Mesodermal cell (in vitro differentiated cells): ENCODE results near the gene CCDC167.

ENCODE experiments used
- H3K27ac ChIP-seq: 2 replicates; pipeline ENCODE4 v1.7.0; 2013; ENCODE audit warnings: mild to moderate bottlenecking, low read depth, low read length, moderate library complexity; ENCODE audit not compliant: severe bottlenecking
- H3K36me3 ChIP-seq: 2 replicates; pipeline ENCODE4 v1.7.1; 2013; ENCODE audit warnings: mild to moderate bottlenecking, low read length, moderate library complexity; ENCODE audit not compliant: control insufficient read depth, insufficient read depth
- H3K4me1 ChIP-seq: one replicate; pipeline ENCODE4 v1.7.1; 2013; ENCODE audit warnings: mild to moderate bottlenecking, low read length; ENCODE audit not compliant: insufficient read depth, control insufficient read depth, poor library complexity, severe bottlenecking
- H3K4me3 ChIP-seq: 2 replicates; pipeline ENCODE4 v1.7.0; 2013; ENCODE audit warnings: low read length, control low read depth, mild to moderate bottlenecking; ENCODE audit not compliant: insufficient read depth, poor library complexity, severe bottlenecking; ENCODE audit errors: extremely low read depth
- H3K9me3 ChIP-seq: 2 replicates; pipeline ENCODE4 v1.7.1; 2013; ENCODE audit warnings: mild to moderate bottlenecking, low read length, moderate library complexity; ENCODE audit not compliant: control insufficient read depth
- whole genome bisulfite sequencing, 2 experiments: methylation state at CpG; one replicate each; pipeline ENCODE4 v1.1.5; 2013; ENCODE audit warnings: missing lambda C conversion rate in 2 of 2; ENCODE audit not compliant: insufficient coverage in 2 of 2; 5-methylcytosine and 5-hydroxymethylcytosine counted together

Gene CCDC167

GRCh38 chr6:37530297-37530696 is 30.6 kb upstream of the CCDC167 start:
- 46 to 77% methylated on average over 2 to 4 of the region's 5 CpGs for WGBS, 2 experiments
- Histone ChIP-seq H3K27ac (no peak overlapping the region), H3K4me3 (no peak overlapping the region), H3K36me3 (no peaks in the 10 kb centered on the region), H3K9me3 (no peaks in the 10 kb centered on the region), H3K4me1 (peaks cover 3% of the 10 kb centered on the region)

- H3K4me3 ChIP-seq, result no peak overlapping the region
- no peaks in the 10 kb centered on the region for H3K9me3 ChIP-seq
- no peaks in the 10 kb centered on the region for H3K36me3 ChIP-seq
- no peak overlapping the region for H3K27ac ChIP-seq
- H3K4me1 ChIP-seq, result peaks cover 4% of the 10 kb centered on the region
- 47 to 69% methylated on average over 2 to 3 of the region's 8 CpGs for WGBS, 2 experiments
Observed at GRCh38 chr6:37528541-37528940, 28.8 kb upstream of the CCDC167 start.

- Histone ChIP-seq H3K4me1 (peaks cover 4% of the 10 kb centered on the region), H3K9me3 (no peaks in the 10 kb centered on the region), H3K4me3 (no peak overlapping the region), H3K27ac (no peak overlapping the region), H3K36me3 (no peaks in the 10 kb centered on the region)
- 72 to 78% methylated on average over 9 to 11 of the region's 12 CpGs for WGBS, 2 experiments
Observed at GRCh38 chr6:37525460-37526357, 26.0 kb upstream of the CCDC167 start.

GRCh38 chr6:37524970-37525318 is 25.3 kb upstream of the CCDC167 start:
- Histone ChIP-seq H3K4me1 (peaks cover 4% of the 10 kb centered on the region), H3K9me3 (no peaks in the 10 kb centered on the region), H3K4me3 (no peak overlapping the region), H3K27ac (no peak overlapping the region), H3K36me3 (no peaks in the 10 kb centered on the region)
- 81 to 90% methylated on average over 2 to 4 of the region's 4 CpGs for WGBS, 2 experiments

- H3K4me3 ChIP-seq, result no peak overlapping the region
- no peak overlapping the region for H3K27ac ChIP-seq
- peaks cover 4% of the 10 kb centered on the region for H3K4me1 ChIP-seq
- WGBS, 2 experiments, result 84 to 85% methylated on average over 7 to 9 of the region's 19 CpGs
- H3K36me3 ChIP-seq, result no peaks in the 10 kb centered on the region
- H3K9me3 ChIP-seq, result no peaks in the 10 kb centered on the region
Observed at GRCh38 chr6:37524025-37524969, 24.6 kb upstream of the CCDC167 start.

- H3K4me1 ChIP-seq, result peaks cover 4% of the 10 kb centered on the region
- WGBS, 2 experiments, result 50 to 84% methylated on average over 4 to 5 of the region's 7 CpGs
- H3K4me3 ChIP-seq, result no peak overlapping the region
- H3K36me3 ChIP-seq, result no peaks in the 10 kb centered on the region
- H3K9me3 ChIP-seq, result no peaks in the 10 kb centered on the region
- H3K27ac ChIP-seq, result no peak overlapping the region
Observed at GRCh38 chr6:37523412-37523811, 23.7 kb upstream of the CCDC167 start.

GRCh38 chr6:37522836-37523235 is 23.1 kb upstream of the CCDC167 start:
- Histone ChIP-seq H3K36me3 (no peaks in the 10 kb centered on the region), H3K4me3 (no peak overlapping the region), H3K27ac (no peak overlapping the region), H3K4me1 (peaks cover 4% of the 10 kb centered on the region), H3K9me3 (no peaks in the 10 kb centered on the region)
- 86 to 100% methylated on average over 1 to 3 of the region's 3 CpGs for WGBS, 2 experiments

- WGBS, 2 experiments, result 71 to 86% methylated on average over 3 to 4 of the region's 4 CpGs
- no peaks in the 10 kb centered on the region for H3K36me3 ChIP-seq
- H3K9me3 ChIP-seq, result no peaks in the 10 kb centered on the region
- no peak overlapping the region for H3K4me3 ChIP-seq
- peaks cover 4% of the 10 kb centered on the region for H3K4me1 ChIP-seq
- no peak overlapping the region for H3K27ac ChIP-seq
Observed at GRCh38 chr6:37521674-37522073, 22.0 kb upstream of the CCDC167 start.

GRCh38 chr6:37520926-37521325 is 21.2 kb upstream of the CCDC167 start:
- Histone ChIP-seq H3K4me3 (no peak overlapping the region), H3K4me1 (peaks cover 10% of the 10 kb centered on the region), H3K36me3 (no peaks in the 10 kb centered on the region), H3K27ac (no peak overlapping the region), H3K9me3 (no peaks in the 10 kb centered on the region)
- WGBS, 2 experiments, result 91 to 96% methylated on average over 3 to 4 of the region's 6 CpGs

GRCh38 chr6:37519461-37519860 is 19.8 kb upstream of the CCDC167 start:
- H3K27ac ChIP-seq, result no peak overlapping the region
- peaks cover 9% of the 10 kb centered on the region for H3K4me1 ChIP-seq
- no peaks in the 10 kb centered on the region for H3K36me3 ChIP-seq
- no peak overlapping the region for H3K4me3 ChIP-seq
- WGBS, 2 experiments, result 85 to 94% methylated on average over 2 of the region's 5 CpGs
- H3K9me3 ChIP-seq, result no peaks in the 10 kb centered on the region
